ENCODE results near the gene VAV1. TPM values are rescaled to one million over a fixed set of nuclear protein-coding genes. Genes with fewer than 3 reads are reported as not detected.

The VAV1 gene
- total RNA-seq, 1 experiment from 2014 or later = 0.05 TPM

GRCh38 chr19:6754653-6755463, 17.6 kb upstream of the VAV1 start:
- TF ChIP-seq POLR2AphosphoS5 (IDR thresholded peaks at IDR 0.05; ENCODE audit: low read depth, low read length) (no peak), SIN3A (IDR thresholded peaks at IDR 0.05; ENCODE audit: borderline replicate concordance, insufficient read depth, low read depth, low read length) (no peak), REST (IDR thresholded peaks at IDR 0.05; ENCODE audit: insufficient read depth in 1 of 2, low read depth in 2 of 2, low read length in 1 of 2) (no peak), CTCF (IDR thresholded peaks at IDR 0.05) (no peak), TCF7L2 (IDR thresholded peaks at IDR 0.05; ENCODE audit: low read depth, low read length) (no peak)
- in situ Hi-C loops (cut with HindIII; ENCODE audit: low pct_unique_long_range_greater_than_20kb, low sequenced_read_pairs) = no loop called here
- H3K9me3 ChIP-seq (ENCODE audit: control insufficient read depth, insufficient read depth, low read depth, low read length) = no peaks in the 10 kb centered on the region
- H3K27me3 ChIP-seq (ENCODE audit: control insufficient read depth, insufficient read depth, low read length) = no peaks in the 10 kb centered on the region
- intact Hi-C loops (cut with micrococcal nuclease; ENCODE audit: unreplicated experiment) = loop anchor here (5.0 kb wide), 1 partner anchor 107 kb away; no protein-coding TSS in a partner anchor
- POLR2A ChIA-PET = no interaction called here
- peaks cover 2% of the 10 kb centered on the region; the same call in 1 of the 2 replicates for H3K4me1 ChIP-seq (ENCODE audit: control insufficient read depth, insufficient read depth, low read length)
- H3K27ac ChIP-seq (ENCODE audit: low read length) = no peak overlapping the region
- ATAC-seq = no peak
- no peak for DNase-seq (ENCODE audit: low read depth, low spot score)
- CTCF ChIA-PET = no interaction called here
- no TSS peak for BruUV-seq (replicated peaks)
- peaks cover 3% of the 10 kb centered on the region; the same call in 1 of the 2 replicates for H3K36me3 ChIP-seq (ENCODE audit: control insufficient read depth, insufficient read depth, low read length)
- H3K4me3 ChIP-seq (ENCODE audit: low read depth in 2 of 2, low read length in 2 of 2) = no peak overlapping the region

- in situ Hi-C loops (cut with HindIII; ENCODE audit: low pct_unique_long_range_greater_than_20kb, low sequenced_read_pairs) (no loop called here), intact Hi-C loops (cut with micrococcal nuclease; ENCODE audit: unreplicated experiment) (no loop called here)
- no peaks in the 10 kb centered on the region for H3K4me1 ChIP-seq (ENCODE audit: control insufficient read depth, insufficient read depth, low read length)
- DNase-seq (ENCODE audit: low read depth, low spot score) = no peak
- BruUV-seq (replicated peaks) = no TSS peak
- CTCF ChIA-PET = no interaction called here
- POLR2A ChIA-PET = interaction anchor here (0.7 kb wide), 1 partner anchor 52 kb away, joined by 3 read pairs; no protein-coding TSS in a partner anchor
- TF ChIP-seq CTCF (IDR thresholded peaks at IDR 0.05) (no peak), TCF7L2 (IDR thresholded peaks at IDR 0.05; ENCODE audit: low read depth, low read length) (no peak)
- no peaks in the 10 kb centered on the region for H3K9me3 ChIP-seq (ENCODE audit: control insufficient read depth, insufficient read depth, low read depth, low read length)
- no peak for ATAC-seq
- H3K4me3 ChIP-seq (ENCODE audit: low read depth in 2 of 2, low read length in 2 of 2) = no peak overlapping the region
- no peaks in the 10 kb centered on the region for H3K27me3 ChIP-seq (ENCODE audit: control insufficient read depth, insufficient read depth, low read length)
- H3K27ac ChIP-seq (ENCODE audit: low read length) = no peak overlapping the region
- H3K36me3 ChIP-seq (ENCODE audit: control insufficient read depth, insufficient read depth, low read length) = no peaks in the 10 kb centered on the region
Observed at GRCh38 chr19:6760606-6761005, 11.9 kb upstream of the VAV1 start.
